BLaER1 treated with 17β-estradiol and CSF1 and Interleukin-3, amounts not matched to agents 10 nM and 100 nM (cell line): ENCODE measurements around the gene KCTD5.
"Not testable (repeated sequence)": the region's sequence is repeated elsewhere in the genome, so short reads cannot be mapped to it uniquely, and the experiment has no call there.

Source experiments
- H3K27ac ChIP-seq, 11 experiments: shearing (Covaris generic); formaldehyde crosslinking; 2 replicates each; pipeline ENCODE4 v1.8.1; 2022
- H3K27me3 ChIP-seq, 11 experiments: shearing (Covaris generic); formaldehyde crosslinking; 2 replicates each; pipeline ENCODE4 v1.8.1; 2022
- H3K36me3 ChIP-seq, 11 experiments: shearing (Covaris generic); formaldehyde crosslinking; 2 replicates each; pipeline ENCODE4 v1.8.1; 2022
- H3K4me1 ChIP-seq, 10 experiments: shearing (Covaris generic); formaldehyde crosslinking; 2 replicates each; pipeline ENCODE4 v1.8.1; 2022
- H3K4me2 ChIP-seq, 11 experiments: shearing (Covaris generic); formaldehyde crosslinking; 2 replicates each; pipeline ENCODE4 v1.8.1; 2022
- H3K4me3 ChIP-seq, 10 experiments: shearing (Covaris generic); formaldehyde crosslinking; 2 replicates each; pipeline ENCODE4 v1.8.1; 2022
- H3K9ac ChIP-seq, 11 experiments: shearing (Covaris generic); formaldehyde crosslinking; 2 replicates each; pipeline ENCODE4 v1.8.1; 2022
- H3K9me3 ChIP-seq, 11 experiments: shearing (Covaris generic); formaldehyde crosslinking; replicated peaks in 1 of 11; 2 replicates each; pipeline ENCODE4 v1.8.1; 2022
- H4K20me1 ChIP-seq, 11 experiments: shearing (Covaris generic); formaldehyde crosslinking; 2 replicates each; pipeline ENCODE4 v1.8.1; 2022
- Cebpa-rat ChIP-seq, 11 experiments: shearing (Covaris generic); IDR thresholded peaks; 2 replicates each; pipeline ENCODE4 v1.8.1; 2022

Gene KCTD5

DNA sequence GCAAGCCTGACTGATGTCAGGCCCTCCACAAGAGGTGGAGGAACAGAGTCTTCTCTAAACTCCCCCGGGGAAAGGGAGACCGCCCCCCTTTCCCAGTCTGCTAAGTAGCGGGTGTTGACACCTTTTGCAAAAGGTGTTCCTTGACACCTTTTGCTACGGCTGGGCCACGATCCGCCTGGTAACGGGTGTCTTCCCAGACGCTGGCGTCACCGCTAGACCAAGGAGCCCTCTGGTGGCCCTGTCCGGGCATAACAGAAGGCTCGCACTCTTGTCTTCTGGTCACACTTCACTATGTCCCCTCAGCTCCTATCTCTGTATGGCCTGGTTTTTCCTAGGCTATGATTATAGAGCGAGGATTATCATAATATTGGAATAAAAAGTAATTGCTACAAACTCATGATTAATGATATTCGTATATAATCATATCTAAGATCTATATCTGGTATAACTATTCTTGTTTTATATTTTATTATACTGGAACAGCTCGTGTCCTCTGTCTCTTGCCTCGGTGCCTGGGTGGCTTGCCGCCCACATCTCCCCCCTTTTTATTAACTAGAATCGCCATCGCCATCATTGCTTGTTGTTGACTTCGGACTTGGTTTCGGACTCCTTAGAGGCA, 21.5 kb upstream of the KCTD5 start:
- Histone ChIP-seq H3K36me3 (peaks cover 4 to 27% (median 10%) of the 10 kb centered on the region in 11 experiments; a peak in 10 of 22 replicates), H3K4me2 (peak overlapping the region in 2 of 11 experiments; percentile 18 to 69; a peak in 1 of 22 replicates), H3K27me3 (peaks cover 5 to 22% (median 15%) of the 10 kb centered on the region in 11 experiments; a peak in 21 of 22 replicates), H3K4me1 (peaks cover 0 to 26% (median 0%) of the 10 kb centered on the region in 10 experiments; a peak in 7 of 20 replicates)
- H3K27ac ChIP-seq, H3K9ac ChIP-seq, H3K9me3 ChIP-seq, H3K4me3 ChIP-seq, H4K20me1 ChIP-seq: not testable (repeated sequence)

DNA sequence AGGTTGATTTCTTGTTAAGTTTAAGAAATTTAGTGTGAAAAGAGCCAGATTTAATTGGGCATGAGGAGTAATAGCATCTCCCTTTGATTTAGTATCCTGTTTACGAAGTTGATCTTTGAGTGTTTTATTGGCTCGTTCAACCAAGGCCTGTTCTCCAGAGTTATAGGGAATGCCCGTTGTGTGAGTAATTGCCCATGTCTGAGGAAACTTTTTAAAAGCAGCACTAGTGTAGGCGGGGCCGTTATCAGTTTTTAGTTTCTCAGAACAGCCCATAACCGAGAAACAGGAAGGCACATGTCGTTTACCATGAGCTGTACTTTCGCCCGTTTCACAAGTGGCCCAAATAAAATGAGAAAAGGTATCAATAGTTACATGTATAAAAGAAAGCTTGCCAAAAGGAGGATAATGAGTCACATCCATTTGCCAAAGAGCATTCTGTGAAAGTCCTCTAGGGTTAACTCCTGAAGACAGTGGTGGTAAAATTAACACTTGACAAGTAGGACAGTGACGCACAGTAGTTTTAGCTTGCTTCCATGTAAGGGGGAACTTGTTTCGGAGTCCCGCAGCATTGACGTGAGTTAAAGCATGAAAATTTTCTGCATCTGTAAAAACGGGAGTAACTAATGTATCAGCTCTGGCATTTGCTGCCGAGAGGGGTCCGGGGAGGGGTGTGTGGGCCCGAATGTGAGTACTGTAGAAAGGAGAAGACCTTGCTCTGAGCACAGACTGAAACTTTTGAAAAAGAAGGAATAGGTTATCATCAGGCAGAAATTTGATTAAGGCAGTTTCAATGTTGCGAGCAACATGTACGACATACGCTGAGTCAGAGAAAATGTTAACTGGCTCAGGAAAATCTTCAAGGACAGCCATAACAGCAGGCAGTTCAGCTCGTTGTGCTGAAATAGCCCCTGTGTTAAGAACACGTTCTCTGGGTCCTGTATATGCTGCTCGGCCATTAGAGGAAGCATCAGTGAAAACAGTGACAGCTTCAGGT, 18.5 kb upstream of the KCTD5 start:
- H3K9ac ChIP-seq, result peak overlapping the region in 2 of 11 experiments; percentile 9 to 13; a peak in 2 of 22 replicates
- H3K27me3 ChIP-seq, result no peaks in the 10 kb centered on the region
- no peak for TF ChIP-seq Cebpa-rat (IDR thresholded peaks at IDR 0.05)
- peaks cover 0 to 7% (median 0%) of the 10 kb centered on the region in 11 experiments; a peak in 3 of 22 replicates for H4K20me1 ChIP-seq
- H3K36me3 ChIP-seq, result peaks cover 12 to 57% (median 30%) of the 10 kb centered on the region in 11 experiments; a peak in 19 of 22 replicates
- no peak overlapping the region for H3K4me3 ChIP-seq
- H3K9me3 ChIP-seq, result no peaks in the 10 kb centered on the region
- H3K4me1 ChIP-seq, result peaks cover 0 to 26% (median 0%) of the 10 kb centered on the region in 10 experiments; a peak in 7 of 20 replicates
- no peak overlapping the region for H3K27ac ChIP-seq
- peak overlapping the region in 3 of 11 experiments; percentile 23 to 29 (median 29); a peak in 4 of 22 replicates for H3K4me2 ChIP-seq

DNA sequence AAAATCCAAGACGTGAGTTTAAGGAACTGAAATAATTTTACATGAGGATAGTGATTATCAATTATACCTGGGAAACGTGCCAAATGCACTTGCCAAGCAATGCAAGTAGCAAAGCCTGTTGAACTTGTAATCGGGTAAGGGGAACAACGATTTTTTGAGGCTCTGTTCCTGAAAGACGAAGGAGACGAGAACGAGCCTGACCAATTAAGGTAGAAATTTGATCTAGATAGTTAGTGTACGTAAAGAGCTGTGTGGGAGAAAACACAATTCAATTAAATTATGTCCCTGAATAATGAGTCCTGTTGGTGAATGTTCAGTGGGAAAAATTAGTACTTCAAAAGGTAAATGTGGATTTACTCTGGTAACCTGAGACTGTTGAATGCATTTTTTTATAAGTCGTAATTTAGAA, 17.7 kb upstream of the KCTD5 start:
- TF ChIP-seq Cebpa-rat (IDR thresholded peaks at IDR 0.05), result no peak
- H3K9ac ChIP-seq, result no peak overlapping the region
- H3K27ac ChIP-seq, result no peak overlapping the region
- H3K4me1 ChIP-seq, result peaks cover 0 to 26% (median 4%) of the 10 kb centered on the region in 10 experiments; a peak in 11 of 20 replicates
- H3K9me3 ChIP-seq, result no peaks in the 10 kb centered on the region
- peaks cover 0 to 14% (median 0%) of the 10 kb centered on the region in 11 experiments; a peak in 7 of 22 replicates for H4K20me1 ChIP-seq
- H3K4me3 ChIP-seq, result no peak overlapping the region
- peak overlapping the region in 1 of 11 experiments; percentile 29; a peak in 2 of 22 replicates for H3K4me2 ChIP-seq
- peaks cover 13 to 64% (median 35%) of the 10 kb centered on the region in 11 experiments; a peak in 19 of 22 replicates for H3K36me3 ChIP-seq
- no peaks in the 10 kb centered on the region for H3K27me3 ChIP-seq

DNA sequence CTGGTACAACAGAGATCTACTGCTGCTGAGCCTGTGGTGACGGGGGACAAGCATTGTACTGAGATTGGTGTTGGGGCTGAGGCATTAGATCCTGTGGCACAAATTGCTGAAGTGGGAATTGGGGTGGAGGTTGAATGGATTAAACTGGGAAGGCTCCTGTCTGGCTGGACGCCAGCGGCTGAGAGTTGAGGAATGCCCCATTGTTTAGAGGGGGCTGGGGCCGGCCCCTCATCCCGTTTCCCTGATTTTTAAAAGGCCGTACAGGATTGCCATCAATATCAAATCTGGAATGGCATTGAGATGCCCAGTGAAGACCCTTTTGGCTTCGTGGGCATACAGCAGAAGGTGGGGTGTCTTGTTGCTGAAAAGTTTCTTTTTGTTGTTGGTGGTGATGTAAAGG, 15.7 kb upstream of the KCTD5 start:
- not testable (repeated sequence) for H3K27me3 ChIP-seq, H3K4me2 ChIP-seq, H3K27ac ChIP-seq, H3K9ac ChIP-seq, H3K4me3 ChIP-seq, H3K9me3 ChIP-seq
- peaks cover 13 to 64% (median 35%) of the 10 kb centered on the region in 11 experiments; a peak in 19 of 22 replicates for H3K36me3 ChIP-seq
- peaks cover 0 to 28% (median 8%) of the 10 kb centered on the region in 11 experiments; a peak in 16 of 22 replicates for H4K20me1 ChIP-seq
- H3K4me1 ChIP-seq, result peaks cover 13 to 30% (median 21%) of the 10 kb centered on the region in 10 experiments

DNA sequence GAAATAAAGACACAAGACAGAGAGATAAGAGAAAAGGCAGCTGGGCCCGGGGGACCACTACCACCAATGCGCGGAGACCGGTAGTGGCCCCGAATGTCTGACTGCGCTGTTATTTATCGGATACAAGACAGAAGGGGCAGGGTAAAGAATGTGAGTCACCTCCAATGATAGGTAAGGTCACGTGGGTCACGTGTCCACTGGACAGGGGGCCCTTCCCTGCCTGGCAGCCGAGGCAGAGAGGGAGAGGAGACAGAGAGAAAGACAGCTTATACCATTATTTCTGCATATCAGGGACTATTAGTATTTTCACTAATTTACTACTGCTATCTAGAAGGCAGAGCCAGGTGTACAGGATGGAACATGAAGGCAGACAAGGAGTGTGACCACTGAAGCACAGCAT, 12.7 kb upstream of the KCTD5 start:
- H3K27ac ChIP-seq, H3K27me3 ChIP-seq, H3K9me3 ChIP-seq, H3K4me3 ChIP-seq: not testable (repeated sequence)
- peaks cover 8 to 45% (median 30%) of the 10 kb centered on the region in 11 experiments; a peak in 18 of 22 replicates for H3K36me3 ChIP-seq
- peak overlapping the region in 3 of 11 experiments; percentile 23 to 54 (median 43); a peak in 5 of 22 replicates for H3K9ac ChIP-seq
- H3K4me1 ChIP-seq, result peaks cover 29 to 42% (median 34%) of the 10 kb centered on the region in 10 experiments
- H3K4me2 ChIP-seq, result peak overlapping the region; percentile 30 to 88 (median 53); a peak in 21 of 22 replicates
- peaks cover 0 to 40% (median 15%) of the 10 kb centered on the region in 11 experiments; a peak in 16 of 22 replicates for H4K20me1 ChIP-seq

DNA sequence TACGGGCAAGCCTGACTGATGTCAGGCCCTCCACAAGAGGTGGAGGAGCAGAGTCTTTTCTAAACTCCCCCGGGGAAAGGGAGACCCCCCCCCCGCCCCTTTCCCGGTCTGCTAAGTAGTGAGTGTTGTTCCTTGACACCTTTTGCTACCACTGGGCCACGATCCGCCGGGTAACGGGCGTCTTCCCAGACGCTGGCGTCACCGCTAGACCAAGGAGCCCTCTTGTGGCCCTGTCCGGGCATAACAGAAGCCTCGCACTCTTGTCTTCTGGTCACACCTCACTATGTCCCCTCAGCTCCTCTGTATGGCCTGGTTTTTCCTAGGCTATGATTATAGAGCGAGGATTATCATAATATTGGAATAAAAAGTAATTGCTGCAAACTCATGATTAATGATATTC, 12.3 kb upstream of the KCTD5 start:
- not testable (repeated sequence) for H3K27me3 ChIP-seq, H3K4me3 ChIP-seq, H3K9me3 ChIP-seq, H3K27ac ChIP-seq
- Histone ChIP-seq H3K4me1 (peaks cover 33 to 45% (median 37%) of the 10 kb centered on the region in 10 experiments), H3K4me2 (peak overlapping the region; percentile 30 to 88 (median 53); a peak in 21 of 22 replicates), H3K9ac (peak overlapping the region in 3 of 11 experiments; percentile 23 to 54 (median 43); a peak in 4 of 22 replicates), H4K20me1 (peaks cover 0 to 40% (median 15%) of the 10 kb centered on the region in 11 experiments; a peak in 17 of 22 replicates), H3K36me3 (peaks cover 8 to 40% (median 30%) of the 10 kb centered on the region in 11 experiments; a peak in 18 of 22 replicates)

DNA sequence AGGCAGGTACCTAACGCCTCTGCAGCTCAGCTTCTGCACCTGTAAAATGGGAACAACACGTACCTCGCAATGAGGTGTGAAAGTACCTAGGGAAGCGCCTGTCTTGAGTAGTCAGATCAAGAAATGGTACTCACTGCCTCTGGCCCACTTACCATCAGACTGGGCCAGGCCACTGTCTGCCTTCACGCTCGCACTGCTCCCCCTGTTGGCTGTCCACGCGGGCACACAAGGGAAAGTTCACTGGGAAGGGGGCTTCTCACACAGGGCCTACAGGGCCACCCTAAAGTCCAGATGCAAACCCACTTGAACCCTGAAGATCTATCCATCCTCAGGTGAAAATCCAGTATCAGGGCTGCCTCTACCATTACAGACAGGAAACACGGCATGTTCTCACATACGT, 11.1 kb upstream of the KCTD5 start:
- not testable (repeated sequence) for H3K4me3 ChIP-seq, H3K27ac ChIP-seq, H3K9ac ChIP-seq, H3K27me3 ChIP-seq, H3K9me3 ChIP-seq
- Histone ChIP-seq H3K4me1 (peaks cover 45 to 57% (median 49%) of the 10 kb centered on the region in 10 experiments), H3K4me2 (peak overlapping the region in 10 of 11 experiments; percentile 48 to 93 (median 88); a peak in 13 of 22 replicates), H3K36me3 (peaks cover 8 to 33% (median 26%) of the 10 kb centered on the region in 11 experiments; a peak in 18 of 22 replicates), H4K20me1 (peaks cover 0 to 40% (median 15%) of the 10 kb centered on the region in 11 experiments; a peak in 17 of 22 replicates)

DNA sequence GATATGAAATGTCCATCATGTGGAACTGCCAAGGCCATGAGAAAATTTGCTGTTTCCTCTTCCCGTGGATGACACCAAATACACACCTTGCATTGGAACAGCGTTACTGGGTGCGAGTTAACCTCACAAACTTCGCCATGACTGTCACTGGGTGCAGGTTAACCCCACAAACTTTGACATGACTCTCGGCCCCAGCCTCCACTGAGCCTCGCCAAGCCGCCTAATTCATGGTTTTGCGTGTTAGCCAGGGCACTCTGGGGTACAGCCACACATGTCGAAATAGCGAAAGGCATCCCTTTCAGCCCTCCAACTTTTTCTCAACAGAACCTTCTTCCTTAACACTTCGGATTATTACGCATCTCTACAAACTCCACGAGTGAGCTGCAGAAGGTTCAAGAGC, 10.6 kb upstream of the KCTD5 start:
- Histone ChIP-seq H3K27me3 (no peaks in the 10 kb centered on the region), H3K27ac (no peak overlapping the region), H4K20me1 (peaks cover 0 to 40% (median 15%) of the 10 kb centered on the region in 11 experiments; a peak in 17 of 22 replicates), H3K9me3 (no peaks in the 10 kb centered on the region), H3K4me1 (peaks cover 47 to 63% (median 53%) of the 10 kb centered on the region in 10 experiments), H3K9ac (peak overlapping the region in 10 of 11 experiments; percentile 79 to 89 (median 86); a peak in 16 of 22 replicates), H3K4me3 (peak overlapping the region in 6 of 10 experiments; percentile 60 to 79 (median 70); a peak in 9 of 20 replicates), H3K36me3 (peaks cover 6 to 28% (median 22%) of the 10 kb centered on the region in 11 experiments; a peak in 16 of 22 replicates), H3K4me2 (peak overlapping the region; percentile 83 to 93 (median 88))
- TF ChIP-seq Cebpa-rat (IDR thresholded peaks at IDR 0.05), result no peak
